ENCODE data around the gene LRGUK.
"Not testable (repeated sequence)": the region's sequence is repeated elsewhere in the genome, so short reads cannot be mapped to it uniquely, and the experiment has no call there.

LRGUK gene

GRCh38 chr7:134186801-134187200 is 59.7 kb downstream of the LRGUK start:
- DNase-seq: no peak

- no peak for DNase-seq
Observed at GRCh38 chr7:134187893-134188292, 60.8 kb downstream of the LRGUK start.

- no peak for DNase-seq
Observed at GRCh38 chr7:134188311-134188710, 61.2 kb downstream of the LRGUK start.

- DNase-seq: no peak
Observed at GRCh38 chr7:134189559-134189958, 62.4 kb downstream of the LRGUK start.

- no peak for DNase-seq
Observed at GRCh38 chr7:134191876-134192275, 64.7 kb downstream of the LRGUK start.

- DNase-seq: no peak
Observed at GRCh38 chr7:134193240-134193639, 66.1 kb downstream of the LRGUK start.

GRCh38 chr7:134195252-134195651 is 68.1 kb downstream of the LRGUK start:
- no peak for DNase-seq

- no peak for DNase-seq
Observed at GRCh38 chr7:134196439-134196838, 69.3 kb downstream of the LRGUK start.

- DNase-seq: no peak
Observed at GRCh38 chr7:134197345-134197744, 70.2 kb downstream of the LRGUK start.

- no peak for DNase-seq
Observed at GRCh38 chr7:134200970-134201369, 73.8 kb downstream of the LRGUK start.

- no peak for DNase-seq
Observed at GRCh38 chr7:134201569-134202261, 74.6 kb downstream of the LRGUK start.

- DNase-seq: no peak
Observed at GRCh38 chr7:134203186-134203889, 76.2 kb downstream of the LRGUK start.

- DNase-seq: no peak
Observed at GRCh38 chr7:134209322-134210015, 82.3 kb downstream of the LRGUK start.

- no peak for DNase-seq
Observed at GRCh38 chr7:134210227-134210626, 83.1 kb downstream of the LRGUK start.

GRCh38 chr7:134210976-134211663 is 84.0 kb downstream of the LRGUK start:
- no peak for DNase-seq

GRCh38 chr7:134211817-134212216 is 84.7 kb downstream of the LRGUK start:
- DNase-seq: no peak

GRCh38 chr7:134212576-134213546 is 85.7 kb downstream of the LRGUK start:
- DNase-seq: no peak

- DNase-seq: no peak
Observed at GRCh38 chr7:134220236-134220635, 93.1 kb downstream of the LRGUK start.

- not testable (repeated sequence) for DNase-seq
Observed at GRCh38 chr7:134231296-134231695, 104.2 kb downstream of the LRGUK start.

- no peak for DNase-seq
Observed at GRCh38 chr7:134234216-134234615, 107.1 kb downstream of the LRGUK start.

GRCh38 chr7:134245253-134245652 is 118.1 kb downstream of the LRGUK start:
- DNase-seq: no peak

- DNase-seq: peak in 1 of 14 donors; percentile 67
Observed at GRCh38 chr7:134246347-134246746, 119.2 kb downstream of the LRGUK start.

All from C1 segment of cervical spinal cord (tissue), 14 donors.